ENCODE measurements around the gene TRIP12.

Gene TRIP12

GRCh38 chr2:229888031-229888430 lies 33.8 kb downstream of the TRIP12 start:
- no peak overlapping the region for H3K4me3 ChIP-seq (ENCODE audit: low read depth, low read length)
- TF ChIP-seq CTCF (IDR thresholded peaks at IDR 0.05; ENCODE audit: low read depth, low read length, missing control alignments) = no peak
- no peak for DNase-seq (ENCODE audit: low read depth)

GRCh38 chr2:229887441-229887840 lies 34.4 kb downstream of the TRIP12 start:
- TF ChIP-seq CTCF (IDR thresholded peaks at IDR 0.05; ENCODE audit: low read depth, low read length, missing control alignments) = no peak
- no peak overlapping the region for H3K4me3 ChIP-seq (ENCODE audit: low read depth, low read length)
- no peak for DNase-seq (ENCODE audit: low read depth)

- H3K4me3 ChIP-seq (ENCODE audit: low read depth, low read length) = no peak overlapping the region
- peak; percentile 37 for DNase-seq (ENCODE audit: low read depth)
- no peak for TF ChIP-seq CTCF (IDR thresholded peaks at IDR 0.05; ENCODE audit: low read depth, low read length, missing control alignments)
Observed at GRCh38 chr2:229884775-229885699, 36.8 kb downstream of the TRIP12 start.

GRCh38 chr2:229882583-229882982 lies 39.2 kb downstream of the TRIP12 start:
- no peak for TF ChIP-seq CTCF (IDR thresholded peaks at IDR 0.05; ENCODE audit: low read depth, low read length, missing control alignments)
- H3K4me3 ChIP-seq (ENCODE audit: low read depth, low read length) = no peak overlapping the region
- DNase-seq (ENCODE audit: low read depth) = no peak

GRCh38 chr2:229880892-229881586 lies 40.8 kb downstream of the TRIP12 start:
- TF ChIP-seq CTCF (IDR thresholded peaks at IDR 0.05; ENCODE audit: low read depth, low read length, missing control alignments) = no peak
- DNase-seq (ENCODE audit: low read depth) = no peak

GRCh38 chr2:229879191-229879950 lies 42.4 kb downstream of the TRIP12 start:
- no peak for TF ChIP-seq CTCF (IDR thresholded peaks at IDR 0.05; ENCODE audit: low read depth, low read length, missing control alignments)
- H3K4me3 ChIP-seq (ENCODE audit: low read depth, low read length) = no peak overlapping the region
- no peak for DNase-seq (ENCODE audit: low read depth)

More at GRCh38 chr2:229880892-229881586, 40.8 kb downstream of the TRIP12 start:
- H3K4me3 ChIP-seq (ENCODE audit: low read depth, low read length) = no peak overlapping the region
